Liver (tissue), 9 donors: ENCODE measurements around the gene PLA2G2F. TPM values are rescaled to one million over a fixed set of nuclear protein-coding genes. Genes with fewer than 3 reads are reported as not detected.

Experiments used
- DNase-seq: peaks from one replicate; pipeline ENCODE4 v3.0.0-alpha.2; 2017; ENCODE audit warnings: low spot score
- H3K27ac ChIP-seq, 2 donors: one replicate each; pipeline ENCODE4 v1.7.0; 2013; ENCODE audit warnings: inconsistent platforms in 2 of 2, low read length in 2 of 2, control low read depth in 1 of 2, low read depth in 1 of 2, mild to moderate bottlenecking in 1 of 2
- H3K27me3 ChIP-seq, 4 donors: one replicate each; pipeline versions ENCODE4 v1.6.1 to v1.7.0; 2013; ENCODE audit warnings: low read length in 3 of 4, inconsistent platforms in 1 of 4, mild to moderate bottlenecking in 1 of 4, moderate library complexity in 1 of 4; ENCODE audit not compliant: control insufficient read depth in 4 of 4, insufficient read depth in 4 of 4
- H3K36me3 ChIP-seq, 4 donors: one replicate each; pipeline versions ENCODE4 v1.6.1 to v1.7.0; 2013; ENCODE audit warnings: low read length in 3 of 4, mild to moderate bottlenecking in 3 of 4, low read depth in 1 of 4, moderate library complexity in 1 of 4; ENCODE audit not compliant: control insufficient read depth in 4 of 4, insufficient read depth in 3 of 4
- H3K4me1 ChIP-seq, 4 donors: one replicate each; pipeline versions ENCODE4 v1.6.1 to v1.7.0; 2013; ENCODE audit warnings: low read length in 3 of 4, mild to moderate bottlenecking in 3 of 4, moderate library complexity in 1 of 4; ENCODE audit not compliant: control insufficient read depth in 4 of 4, insufficient read depth in 4 of 4
- H3K4me3 ChIP-seq, 3 donors: one replicate each; pipeline versions ENCODE4 v1.6.1 to v1.7.0; 2013; ENCODE audit warnings: low read length in 3 of 3, control low read depth in 1 of 3, low read depth in 1 of 3, mild to moderate bottlenecking in 1 of 3
- H3K9ac ChIP-seq, 2 donors: one replicate each; pipeline ENCODE4 v1.7.0; 2013; ENCODE audit warnings: low read length in 2 of 2, mild to moderate bottlenecking in 2 of 2, moderate library complexity in 2 of 2, control low read depth in 1 of 2, low read depth in 1 of 2
- H3K9me3 ChIP-seq, 4 donors: one replicate each; pipeline versions ENCODE4 v1.6.1 to v1.7.0; 2013; ENCODE audit warnings: low read length in 3 of 4; ENCODE audit not compliant: control insufficient read depth in 4 of 4
- EGR1 ChIP-seq, 2 donors: IDR thresholded peaks; 2 replicates each; pipeline ENCODE4 v1.6.1; 2016 to 2018; ENCODE audit warnings: antibody characterized with exemption in 2 of 2, low read depth in 2 of 2
- FOXA1 ChIP-seq: IDR thresholded peaks from 2 replicates; pipeline ENCODE4 v1.6.1; 2016; ENCODE audit warnings: antibody characterized with exemption
- FOXA2 ChIP-seq: IDR thresholded peaks from 2 replicates; pipeline ENCODE4 v1.6.1; 2016; ENCODE audit warnings: antibody characterized with exemption
- GABPA ChIP-seq, 2 donors: IDR thresholded peaks in 1 of 2; conservative IDR thresholded peaks in 1 of 2; 2 replicates each; pipeline ENCODE4 v1.6.1; 2016; ENCODE audit warnings: antibody characterized with exemption in 2 of 2, mild to moderate bottlenecking in 1 of 2, moderate library complexity in 1 of 2
- HNF4A ChIP-seq, 2 donors: conservative IDR thresholded peaks; 2 replicates each; pipeline ENCODE4 v1.6.1; 2016; ENCODE audit warnings: antibody characterized with exemption in 2 of 2, mild to moderate bottlenecking in 2 of 2
- HNF4G ChIP-seq: IDR thresholded peaks from 2 replicates; pipeline ENCODE4 v1.6.1; 2016; ENCODE audit warnings: antibody characterized with exemption
- JUND ChIP-seq, 2 donors: IDR thresholded peaks; 2 replicates each; pipeline ENCODE4 v1.6.1; 2016; ENCODE audit warnings: antibody characterized with exemption in 2 of 2
- NR2F2 ChIP-seq: IDR thresholded peaks from 2 replicates; pipeline ENCODE4 v1.6.1; 2016; ENCODE audit warnings: antibody characterized with exemption
- RAD21 ChIP-seq, 2 donors: IDR thresholded peaks; 2 replicates each; pipeline ENCODE4 v1.6.1; 2016; ENCODE audit warnings: antibody characterized with exemption in 2 of 2, mild to moderate bottlenecking in 2 of 2
- RXRA ChIP-seq, 2 donors: IDR thresholded peaks; 2 replicates each; pipeline ENCODE4 v1.6.1; 2017 to 2018; ENCODE audit warnings: antibody characterized with exemption in 2 of 2, mild to moderate bottlenecking in 1 of 2
- TAF1 ChIP-seq: conservative IDR thresholded peaks from 2 replicates; pipeline ENCODE4 v1.6.1; 2016; ENCODE audit warnings: antibody characterized with exemption, mild to moderate bottlenecking
- YY1 ChIP-seq: IDR thresholded peaks from 2 replicates; pipeline ENCODE4 v1.6.1; 2016; ENCODE audit warnings: antibody characterized with exemption, mild to moderate bottlenecking
- whole genome bisulfite sequencing: extraction: QIAGEN DNeasy Blood & Tissue Kit; methylation state at CpG from one replicate; pipeline ENCODE4 v1.1.7; 2013; 5-methylcytosine and 5-hydroxymethylcytosine counted together
- polyA plus RNA-seq, 2 donors: library from polyadenylated mRNA; stranded (reverse) in 1 of 2; unstranded in 1 of 2; fragments of 200-250 nt in 1 of 2; fragments of >200 nt in 1 of 2; fragmentation: Nextera tagmentation in 1 of 2; extraction: Ambion mirVana in 1 of 2; gene quantifications; one replicate each; pipeline versions ENCODE4 v1.2.1 to v1.2.3, GENCODE V29; 2013 to 2015
- total RNA-seq, 2 donors: library from RNA; depleted of rRNA; stranded (reverse); fragments of >200 nt; gene quantifications; one replicate each; pipeline ENCODE4 v1.2.3, GENCODE V29; 2014
- TF ChIP-seq, protein P1 (sequence below): IDR thresholded peaks from 2 replicates; pipeline ENCODE4 v1.6.1; 2016; ENCODE audit warnings: antibody characterized with exemption
- TF ChIP-seq, protein P2 (sequence below): IDR thresholded peaks from 2 replicates; pipeline ENCODE4 v1.6.1; 2016; ENCODE audit warnings: antibody characterized with exemption, mild to moderate bottlenecking
- TF ChIP-seq, protein P3 (sequence below): fragments of 150-350 bp; IDR thresholded peaks from 2 replicates; pipeline ENCODE4 v1.5.1; 2017; ENCODE audit warnings: improper control_type of control experiment, low read depth, low read length; ENCODE audit not compliant: missing input control
- TF ChIP-seq, protein P4 (sequence below): IDR thresholded peaks from 2 replicates; pipeline ENCODE4 v1.6.1; 2016; ENCODE audit warnings: antibody characterized with exemption
- TF ChIP-seq, protein P5 (sequence below): IDR thresholded peaks from 2 replicates; pipeline ENCODE4 v1.6.1; 2016; ENCODE audit warnings: antibody characterized with exemption
- donor health status: healthy.
- donor health status: healthy.
- donor health status: healthy.
- donor health status: healthy.
- donor health status: healthy.

PLA2G2F gene
- total and polyA plus RNA-seq, 4 donors: under 0.01 TPM; not detected in 3

DNA sequence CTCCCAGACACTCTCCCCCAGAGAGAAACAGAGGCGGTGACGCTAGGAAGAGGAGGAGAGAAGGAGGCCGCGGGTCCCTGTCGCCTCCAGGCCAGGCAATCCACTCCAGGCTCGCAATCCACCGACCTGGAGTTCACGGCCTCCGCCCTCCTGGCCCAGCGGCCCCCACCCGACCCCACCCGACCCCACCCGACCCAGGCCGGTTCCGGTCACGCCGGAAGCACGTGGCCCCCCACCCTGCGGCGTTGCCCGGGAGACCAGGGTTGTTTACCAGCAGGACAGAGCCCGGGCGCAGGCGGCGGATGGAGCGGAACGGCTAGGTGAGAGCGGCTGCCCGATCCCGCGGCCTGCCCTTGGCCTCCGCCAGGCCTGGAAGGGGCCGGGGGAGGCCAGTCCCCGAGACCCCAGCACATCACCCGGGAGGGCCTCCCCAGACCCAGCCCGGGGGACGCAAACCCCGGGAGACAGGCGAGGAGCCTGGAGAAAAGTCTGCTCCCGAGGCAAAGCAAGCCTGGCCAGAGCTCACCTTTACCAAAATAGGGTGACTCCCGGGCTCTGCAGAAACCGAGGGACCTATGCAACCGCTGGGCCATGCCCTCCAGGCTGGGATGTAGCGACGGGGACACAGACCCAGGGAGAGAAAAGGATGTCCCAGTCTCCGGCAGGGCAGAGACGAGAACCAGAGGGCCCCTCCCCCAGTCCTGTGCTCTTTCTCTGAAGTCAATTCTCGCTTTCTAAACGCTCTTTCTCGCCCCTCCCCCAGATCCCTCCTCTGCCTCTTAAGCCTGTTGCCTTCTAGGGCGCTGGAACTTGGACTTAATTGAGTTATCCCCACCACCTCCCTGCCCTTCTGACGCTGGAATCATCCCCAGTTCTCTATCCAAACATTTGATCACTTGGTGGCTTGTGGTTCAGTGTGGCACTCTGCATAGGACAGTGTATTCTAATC is 47.0 kb downstream of the PLA2G2F start, which contains the start of the genes PLA2G2C and UBXN10:
PLA2G2C (minus strand) TSS at position 685 of the 949 bp plus-strand sequence. CDS start 9,155 bp downstream, outside the sequence.
UBXN10 (plus strand) TSS at position 263 of the 949 bp plus-strand sequence. CDS start 4,466 bp downstream, outside the sequence.
- H3K27me3 ChIP-seq: no peaks in the 10 kb centered on the region
- peak within 1 kb of the TSS in 1 of 2 donors; percentile 28 for H3K27ac ChIP-seq
- peak within 1 kb of the TSS; percentile 43 to 49 (median 48) for H3K4me3 ChIP-seq
- DNase-seq: peak; percentile 85
- no peaks in the 10 kb centered on the region for H3K36me3 ChIP-seq
- no peaks in the 10 kb centered on the region for H3K9me3 ChIP-seq
- H3K9ac ChIP-seq: peak within 1 kb of the TSS; percentile 16 to 27
- 3% methylated on average over 52 of the region's 52 CpGs for WGBS
- H3K4me1 ChIP-seq: peaks cover 4 to 42% (median 34%) of the 10 kb centered on the region in 4 donors
- TF ChIP-seq, protein P1, sequence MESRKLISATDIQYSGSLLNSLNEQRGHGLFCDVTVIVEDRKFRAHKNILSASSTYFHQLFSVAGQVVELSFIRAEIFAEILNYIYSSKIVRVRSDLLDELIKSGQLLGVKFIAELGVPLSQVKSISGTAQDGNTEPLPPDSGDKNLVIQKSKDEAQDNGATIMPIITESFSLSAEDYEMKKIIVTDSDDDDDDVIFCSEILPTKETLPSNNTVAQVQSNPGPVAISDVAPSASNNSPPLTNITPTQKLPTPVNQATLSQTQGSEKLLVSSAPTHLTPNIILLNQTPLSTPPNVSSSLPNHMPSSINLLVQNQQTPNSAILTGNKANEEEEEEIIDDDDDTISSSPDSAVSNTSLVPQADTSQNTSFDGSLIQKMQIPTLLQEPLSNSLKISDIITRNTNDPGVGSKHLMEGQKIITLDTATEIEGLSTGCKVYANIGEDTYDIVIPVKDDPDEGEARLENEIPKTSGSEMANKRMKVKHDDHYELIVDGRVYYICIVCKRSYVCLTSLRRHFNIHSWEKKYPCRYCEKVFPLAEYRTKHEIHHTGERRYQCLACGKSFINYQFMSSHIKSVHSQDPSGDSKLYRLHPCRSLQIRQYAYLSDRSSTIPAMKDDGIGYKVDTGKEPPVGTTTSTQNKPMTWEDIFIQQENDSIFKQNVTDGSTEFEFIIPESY: no peak
- peak in 1 of 2 donors; percentile 51 for TF ChIP-seq GABPA (IDR thresholded peaks at IDR 0.05 in 1 of 2, conservative IDR thresholded peaks at IDR 0.05 in 1 of 2)
- TF ChIP-seq, protein P2, sequence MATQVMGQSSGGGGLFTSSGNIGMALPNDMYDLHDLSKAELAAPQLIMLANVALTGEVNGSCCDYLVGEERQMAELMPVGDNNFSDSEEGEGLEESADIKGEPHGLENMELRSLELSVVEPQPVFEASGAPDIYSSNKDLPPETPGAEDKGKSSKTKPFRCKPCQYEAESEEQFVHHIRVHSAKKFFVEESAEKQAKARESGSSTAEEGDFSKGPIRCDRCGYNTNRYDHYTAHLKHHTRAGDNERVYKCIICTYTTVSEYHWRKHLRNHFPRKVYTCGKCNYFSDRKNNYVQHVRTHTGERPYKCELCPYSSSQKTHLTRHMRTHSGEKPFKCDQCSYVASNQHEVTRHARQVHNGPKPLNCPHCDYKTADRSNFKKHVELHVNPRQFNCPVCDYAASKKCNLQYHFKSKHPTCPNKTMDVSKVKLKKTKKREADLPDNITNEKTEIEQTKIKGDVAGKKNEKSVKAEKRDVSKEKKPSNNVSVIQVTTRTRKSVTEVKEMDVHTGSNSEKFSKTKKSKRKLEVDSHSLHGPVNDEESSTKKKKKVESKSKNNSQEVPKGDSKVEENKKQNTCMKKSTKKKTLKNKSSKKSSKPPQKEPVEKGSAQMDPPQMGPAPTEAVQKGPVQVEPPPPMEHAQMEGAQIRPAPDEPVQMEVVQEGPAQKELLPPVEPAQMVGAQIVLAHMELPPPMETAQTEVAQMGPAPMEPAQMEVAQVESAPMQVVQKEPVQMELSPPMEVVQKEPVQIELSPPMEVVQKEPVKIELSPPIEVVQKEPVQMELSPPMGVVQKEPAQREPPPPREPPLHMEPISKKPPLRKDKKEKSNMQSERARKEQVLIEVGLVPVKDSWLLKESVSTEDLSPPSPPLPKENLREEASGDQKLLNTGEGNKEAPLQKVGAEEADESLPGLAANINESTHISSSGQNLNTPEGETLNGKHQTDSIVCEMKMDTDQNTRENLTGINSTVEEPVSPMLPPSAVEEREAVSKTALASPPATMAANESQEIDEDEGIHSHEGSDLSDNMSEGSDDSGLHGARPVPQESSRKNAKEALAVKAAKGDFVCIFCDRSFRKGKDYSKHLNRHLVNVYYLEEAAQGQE: peak; percentile 14
- no peak for TF ChIP-seq RAD21 (IDR thresholded peaks at IDR 0.05)
- TF ChIP-seq HNF4A (conservative IDR thresholded peaks at IDR 0.05): peak; percentile 54 to 55
- TF ChIP-seq NR2F2: peak; percentile 38
- TF ChIP-seq, protein P3, sequence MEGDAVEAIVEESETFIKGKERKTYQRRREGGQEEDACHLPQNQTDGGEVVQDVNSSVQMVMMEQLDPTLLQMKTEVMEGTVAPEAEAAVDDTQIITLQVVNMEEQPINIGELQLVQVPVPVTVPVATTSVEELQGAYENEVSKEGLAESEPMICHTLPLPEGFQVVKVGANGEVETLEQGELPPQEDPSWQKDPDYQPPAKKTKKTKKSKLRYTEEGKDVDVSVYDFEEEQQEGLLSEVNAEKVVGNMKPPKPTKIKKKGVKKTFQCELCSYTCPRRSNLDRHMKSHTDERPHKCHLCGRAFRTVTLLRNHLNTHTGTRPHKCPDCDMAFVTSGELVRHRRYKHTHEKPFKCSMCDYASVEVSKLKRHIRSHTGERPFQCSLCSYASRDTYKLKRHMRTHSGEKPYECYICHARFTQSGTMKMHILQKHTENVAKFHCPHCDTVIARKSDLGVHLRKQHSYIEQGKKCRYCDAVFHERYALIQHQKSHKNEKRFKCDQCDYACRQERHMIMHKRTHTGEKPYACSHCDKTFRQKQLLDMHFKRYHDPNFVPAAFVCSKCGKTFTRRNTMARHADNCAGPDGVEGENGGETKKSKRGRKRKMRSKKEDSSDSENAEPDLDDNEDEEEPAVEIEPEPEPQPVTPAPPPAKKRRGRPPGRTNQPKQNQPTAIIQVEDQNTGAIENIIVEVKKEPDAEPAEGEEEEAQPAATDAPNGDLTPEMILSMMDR: no peak
- peak; percentile 36 to 69 for TF ChIP-seq RXRA (IDR thresholded peaks at IDR 0.05)

DNA sequence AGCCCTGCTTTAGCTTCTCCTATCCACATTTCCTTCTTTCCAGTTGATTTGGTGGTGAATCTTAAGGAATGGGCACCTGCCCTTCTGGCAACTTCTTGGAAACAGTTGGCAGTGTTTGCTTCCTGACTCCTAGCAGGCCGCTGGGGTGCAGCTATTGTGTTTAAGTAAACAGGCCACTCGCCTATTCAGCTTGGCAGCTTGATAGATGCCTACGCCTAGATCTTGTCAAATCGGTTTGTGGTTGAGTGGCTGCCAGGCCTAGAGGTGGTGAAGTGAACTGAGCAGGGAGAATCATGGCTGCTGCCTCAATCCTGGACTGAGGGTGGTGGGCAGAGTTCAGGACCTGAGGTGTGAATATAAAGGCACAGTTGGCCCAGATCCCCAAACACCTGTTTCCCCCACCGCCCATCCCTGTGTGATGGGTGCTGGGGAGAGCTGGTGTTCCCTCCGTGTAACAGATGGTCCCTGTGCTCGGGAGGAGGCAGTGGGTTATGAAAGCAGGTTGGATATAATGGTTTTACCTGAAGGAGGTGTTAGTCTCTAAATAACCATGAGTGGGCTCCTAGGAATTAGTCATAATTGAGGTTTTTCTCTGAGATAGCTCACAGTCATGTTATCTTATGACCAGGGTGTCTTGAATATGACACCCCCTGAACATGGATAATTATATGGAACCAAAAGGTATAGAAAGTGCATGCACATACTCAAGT is 48.1 kb downstream of the PLA2G2F start:
- no peak overlapping the region for H3K9ac ChIP-seq
- H3K27ac ChIP-seq: no peak overlapping the region
- WGBS: 45% methylated on average over 7 of the region's 7 CpGs
- peaks cover 4 to 42% (median 34%) of the 10 kb centered on the region in 4 donors for H3K4me1 ChIP-seq
- no peaks in the 10 kb centered on the region for H3K27me3 ChIP-seq
- H3K4me3 ChIP-seq: no peak overlapping the region
- no peaks in the 10 kb centered on the region for H3K36me3 ChIP-seq
- DNase-seq: no peak
- no peaks in the 10 kb centered on the region for H3K9me3 ChIP-seq
- no peak for TF ChIP-seq HNF4A (conservative IDR thresholded peaks at IDR 0.05)
- peak; percentile 65 for TF ChIP-seq FOXA2
- TF ChIP-seq EGR1 (IDR thresholded peaks at IDR 0.05; ENCODE audit: low read depth in 2 of 2): no peak
- no peak for TF ChIP-seq TAF1
- TF ChIP-seq, protein P2: no peak
- no peak for TF ChIP-seq GABPA (IDR thresholded peaks at IDR 0.05 in 1 of 2, conservative IDR thresholded peaks at IDR 0.05 in 1 of 2)
- TF ChIP-seq, protein P4, sequence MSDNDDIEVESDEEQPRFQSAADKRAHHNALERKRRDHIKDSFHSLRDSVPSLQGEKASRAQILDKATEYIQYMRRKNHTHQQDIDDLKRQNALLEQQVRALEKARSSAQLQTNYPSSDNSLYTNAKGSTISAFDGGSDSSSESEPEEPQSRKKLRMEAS: no peak
- no peak for TF ChIP-seq JUND (IDR thresholded peaks at IDR 0.05)
- TF ChIP-seq HNF4G: no peak
- peak; percentile 15 for TF ChIP-seq YY1
- TF ChIP-seq RAD21 (IDR thresholded peaks at IDR 0.05): peak in 1 of 2 donors; percentile 26
- TF ChIP-seq FOXA1: peak; percentile 62
- TF ChIP-seq, protein P5, sequence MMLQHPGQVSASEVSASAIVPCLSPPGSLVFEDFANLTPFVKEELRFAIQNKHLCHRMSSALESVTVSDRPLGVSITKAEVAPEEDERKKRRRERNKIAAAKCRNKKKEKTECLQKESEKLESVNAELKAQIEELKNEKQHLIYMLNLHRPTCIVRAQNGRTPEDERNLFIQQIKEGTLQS: no peak
